Mammary epithelial cell (primary cell): ENCODE measurements around the gene PSRC1.

Experiments
- CTCF ChIP-seq, 2 donors: IDR thresholded peaks in 1 of 2; conservative IDR thresholded peaks in 1 of 2; 2 replicates each; pipeline ENCODE4 v1.5.1; 2011 to 2012; ENCODE audit warnings: inconsistent platforms in 2 of 2, low read length in 2 of 2, mild to moderate bottlenecking in 2 of 2, control low read depth in 1 of 2, low read depth in 1 of 2; ENCODE audit not compliant: insufficient read depth in 1 of 2; ENCODE audit errors: extremely low read depth in 1 of 2
- EZH2 ChIP-seq: IDR thresholded peaks from 2 replicates; pipeline ENCODE4 v1.6.1; 2012; ENCODE audit warnings: low read length, inconsistent platforms, borderline replicate concordance

- no peak for TF ChIP-seq EZH2
- TF ChIP-seq CTCF (conservative IDR thresholded peaks at IDR 0.05 in 1 of 2, IDR thresholded peaks at IDR 0.05 in 1 of 2; ENCODE audit: extremely low read depth in 1 of 2, insufficient read depth in 1 of 2, low read depth in 1 of 2, low read length in 2 of 2), result no peak
Observed at GRCh38 chr1:109312978-109313775, 30.2 kb upstream of the PSRC1 start.
